Neural cell (in vitro differentiated cells): ENCODE data around the gene POLR1C. TPM values are rescaled to one million over a fixed set of nuclear protein-coding genes. Genes with fewer than 3 reads are reported as not detected.

Source experiments
- H2AFZ ChIP-seq: fragments of 200-600, 300-800 bp; sonication (generic), shearing (Covaris generic); 2 replicates; pipeline ENCODE4 v1.6.0; 2014; ENCODE audit warnings: low read depth, mild to moderate bottlenecking, antibody characterized with exemption, low read length, moderate library complexity
- H3F3A ChIP-seq: fragments of 200-600 bp; shearing (Covaris generic); 2 replicates; pipeline ENCODE4 v1.6.1; 2016; ENCODE audit warnings: mild to moderate bottlenecking, moderate library complexity, mixed read lengths, antibody characterized with exemption, low read length; ENCODE audit not compliant: insufficient read depth, poor library complexity, severe bottlenecking
- H3K27ac ChIP-seq: fragments of 200-600, 300-800 bp; sonication (generic), shearing (Covaris generic); 2 replicates; pipeline ENCODE4 v1.5.1; 2014; ENCODE audit warnings: mild to moderate bottlenecking, low read length, moderate library complexity
- H3K27me3 ChIP-seq: fragments of 300-800, 200-600 bp; sonication (generic), shearing (Covaris generic); 2 replicates; pipeline ENCODE4 v1.6.0; 2014; ENCODE audit warnings: mild to moderate bottlenecking, low read depth, low read length, moderate library complexity; ENCODE audit not compliant: insufficient read depth
- H3K36me3 ChIP-seq: fragments of 300-800, 200-600 bp; sonication (generic), shearing (Covaris generic); 2 replicates; pipeline ENCODE4 v1.5.1; 2014; ENCODE audit warnings: mild to moderate bottlenecking, antibody characterized with exemption, low read length, moderate library complexity; ENCODE audit not compliant: insufficient read depth
- H3K4me2 ChIP-seq: fragments of 300-800, 200-600 bp; sonication (generic), shearing (Covaris generic); 2 replicates; pipeline ENCODE4 v1.6.0; 2014; ENCODE audit warnings: mild to moderate bottlenecking, low read length
- H3K4me3 ChIP-seq: fragments of 300-800, 200-600 bp; sonication (generic), shearing (Covaris generic); 2 replicates; pipeline ENCODE4 v1.5.1; 2014; ENCODE audit warnings: mild to moderate bottlenecking, low read length, moderate library complexity
- H3K79me2 ChIP-seq: fragments of 200-600 bp; shearing (Covaris generic); replicated peaks from 2 replicates; pipeline ENCODE4 v1.6.0; 2014; ENCODE audit warnings: mild to moderate bottlenecking, low read length, moderate library complexity; ENCODE audit not compliant: insufficient read depth
- H3K9ac ChIP-seq: fragments of 300-800, 200-600 bp; sonication (generic), shearing (Covaris generic); 2 replicates; pipeline ENCODE4 v1.6.1; 2016; ENCODE audit warnings: mild to moderate bottlenecking, low read length, mixed read lengths
- H3K9me2 ChIP-seq: fragments of 200-600 bp; shearing (Covaris generic); 2 replicates; pipeline ENCODE4 v1.6.1; 2016; ENCODE audit warnings: mild to moderate bottlenecking, low read length, mixed read lengths; ENCODE audit not compliant: insufficient read depth
- H3K9me3 ChIP-seq: fragments of 200-600, 300-800 bp; sonication (generic), shearing (Covaris generic); 2 replicates; pipeline ENCODE4 v1.6.1; 2016; ENCODE audit warnings: mild to moderate bottlenecking, mixed run types, low read length, moderate library complexity, mixed read lengths
- H4K20me1 ChIP-seq: fragments of 200-600 bp; shearing (Covaris generic); 2 replicates; pipeline ENCODE4 v1.6.1; 2016; ENCODE audit warnings: mild to moderate bottlenecking, mixed run types; ENCODE audit not compliant: insufficient read depth
- CTCF ChIP-seq: fragments of 450-650 bp; IDR thresholded peaks from 2 replicates; pipeline ENCODE4 v1.5.1; 2014; ENCODE audit warnings: antibody characterized with exemption, mild to moderate bottlenecking, moderate library complexity; ENCODE audit not compliant: poor library complexity, severe bottlenecking
- EP300 ChIP-seq: fragments of 450-650 bp; conservative IDR thresholded peaks from 2 replicates; pipeline ENCODE4 v1.6.1; 2014; ENCODE audit warnings: antibody characterized with exemption, mild to moderate bottlenecking, moderate library complexity; ENCODE audit not compliant: poor library complexity, severe bottlenecking
- MXI1 ChIP-seq: fragments of 450-650 bp; conservative IDR thresholded peaks from 2 replicates; pipeline ENCODE4 v1.6.1; 2014; ENCODE audit warnings: antibody characterized with exemption, mild to moderate bottlenecking; ENCODE audit not compliant: poor library complexity, severe bottlenecking
- POLR2AphosphoS5 ChIP-seq: IDR thresholded peaks from 2 replicates; pipeline ENCODE4 v1.6.1; 2012
- RAD21 ChIP-seq: fragments of 450-650 bp; conservative IDR thresholded peaks from 2 replicates; pipeline ENCODE4 v1.6.1; 2014; ENCODE audit warnings: antibody characterized with exemption, mild to moderate bottlenecking, moderate library complexity
- REST ChIP-seq: IDR thresholded peaks from 2 replicates; pipeline ENCODE4 v1.6.1; 2012; ENCODE audit warnings: borderline replicate concordance
- SMC3 ChIP-seq: fragments of 450-650 bp; conservative IDR thresholded peaks from 2 replicates; pipeline ENCODE4 v1.6.1; 2014; ENCODE audit warnings: antibody characterized with exemption, mild to moderate bottlenecking, moderate library complexity; ENCODE audit not compliant: poor library complexity
- TAF1 ChIP-seq: IDR thresholded peaks from 2 replicates; pipeline ENCODE4 v1.6.1; 2012; ENCODE audit warnings: low read depth
- polyA plus RNA-seq: library from polyadenylated mRNA; depleted of rRNA; stranded (reverse); fragments of >200 nt; gene quantifications from 2 replicates; pipeline ENCODE4 v1.2.3, GENCODE V29; 2014

POLR1C gene
- polyA plus RNA-seq, 1 donor from 2014 or later, result 88.7 TPM

GRCh38 chr6:43508481-43509141 lies 8.3 kb upstream of the POLR1C start:
- no peaks in the 10 kb centered on the region for H3F3A ChIP-seq
- H3K27ac ChIP-seq, result no peak overlapping the region
- H3K9me3 ChIP-seq, result no peaks in the 10 kb centered on the region
- H3K4me3 ChIP-seq, result peak overlapping the region; percentile 75
- TF ChIP-seq POLR2AphosphoS5 (no peak), EP300 (no peak), RAD21 (no peak), MXI1 (no peak)
- peak overlapping the region; percentile 87 for H3K4me2 ChIP-seq
- H4K20me1 ChIP-seq, result no peaks in the 10 kb centered on the region
- no peaks in the 10 kb centered on the region for H3K9me2 ChIP-seq
- no peaks in the 10 kb centered on the region for H3K27me3 ChIP-seq
- H3K36me3 ChIP-seq, result peaks cover 5% of the 10 kb centered on the region
- H3K9ac ChIP-seq, result peak overlapping the region; percentile 81
- H2AFZ ChIP-seq, result no peak overlapping the region
- H3K79me2 ChIP-seq, result no peaks in the 10 kb centered on the region

- no peaks in the 10 kb centered on the region for H3K9me3 ChIP-seq
- H3K9ac ChIP-seq, result peak overlapping the region; percentile 81
Observed at GRCh38 chr6:43509142-43509983, 7.5 kb upstream of the POLR1C start.

GRCh38 chr6:43509984-43510826 lies 6.7 kb upstream of the POLR1C start, which contains the start of gene LRRC73:
Gene LRRC73, minus strand, starts transcription at chr6:43510346. Its CDS starts 561 bp downstream, at chr6:43509785.
- peak within 1 kb of the TSS; percentile 81 for H3K9ac ChIP-seq
- H3K4me2 ChIP-seq, result peak within 1 kb of the TSS; percentile 87
- peak within 1 kb of the TSS; percentile 75 for H3K4me3 ChIP-seq
- H3K27me3 ChIP-seq, result no peaks in the 10 kb centered on the region
- no peak within 1 kb of the TSS for H2AFZ ChIP-seq
- no peaks in the 10 kb centered on the region for H3F3A ChIP-seq
- H3K9me2 ChIP-seq, result no peaks in the 10 kb centered on the region
- H3K36me3 ChIP-seq, result peaks cover 5% of the 10 kb centered on the region
- H3K27ac ChIP-seq, result peak within 1 kb of the TSS; percentile 76
- no peaks in the 10 kb centered on the region for H4K20me1 ChIP-seq
- H3K9me3 ChIP-seq, result no peaks in the 10 kb centered on the region
- peaks cover 11% of the 10 kb centered on the region for H3K79me2 ChIP-seq
- TF ChIP-seq RAD21 (peak; percentile 21), REST (peak; percentile 60), CTCF (no peak), EP300 (peak; percentile 59), TAF1 (peak; percentile 55), SMC3 (peak; percentile 21), POLR2AphosphoS5 (peak; percentile 83)

More at GRCh38 chr6:43509142-43509983, 7.5 kb upstream of the POLR1C start:
- Histone ChIP-seq H2AFZ (no peak overlapping the region), H4K20me1 (no peaks in the 10 kb centered on the region), H3K36me3 (peaks cover 5% of the 10 kb centered on the region), H3K27ac (peak overlapping the region; percentile 76), H3K4me2 (peak overlapping the region; percentile 87), H3K9me2 (no peaks in the 10 kb centered on the region), H3K4me3 (peak overlapping the region; percentile 75), H3F3A (no peaks in the 10 kb centered on the region), H3K27me3 (no peaks in the 10 kb centered on the region), H3K79me2 (peaks cover 3% of the 10 kb centered on the region)
- TF ChIP-seq EP300 (no peak), CTCF (peak; percentile 54)
